NB4 (cell line): ENCODE measurements around the gene HIGD1A.

Experiments
- DNase-seq: peaks from one replicate; pipeline ENCODE4 v3.0.0; 2010; ENCODE audit warnings: low read depth
- H3K4me3 ChIP-seq: one replicate; pipeline ENCODE4 v1.5.1; 2011; ENCODE audit warnings: mild to moderate bottlenecking, low read depth, low read length, moderate library complexity
- CTCF ChIP-seq: IDR thresholded peaks from one replicate; pipeline ENCODE4 v1.5.1; 2012; ENCODE audit warnings: low read depth, low read length
- MAX ChIP-seq: IDR thresholded peaks from 2 replicates; pipeline ENCODE4 v1.6.1; 2011; ENCODE audit warnings: low read depth, low read length
- MYC ChIP-seq: IDR thresholded peaks from 2 replicates; pipeline ENCODE4 v1.6.1; 2011; ENCODE audit warnings: low read depth, low read length
- POLR2A ChIP-seq: IDR thresholded peaks from 2 replicates; pipeline ENCODE4 v1.6.1; 2011; ENCODE audit warnings: mild to moderate bottlenecking; ENCODE audit not compliant: insufficient read length; ENCODE audit errors: extremely low read depth

The HIGD1A gene

DNA sequence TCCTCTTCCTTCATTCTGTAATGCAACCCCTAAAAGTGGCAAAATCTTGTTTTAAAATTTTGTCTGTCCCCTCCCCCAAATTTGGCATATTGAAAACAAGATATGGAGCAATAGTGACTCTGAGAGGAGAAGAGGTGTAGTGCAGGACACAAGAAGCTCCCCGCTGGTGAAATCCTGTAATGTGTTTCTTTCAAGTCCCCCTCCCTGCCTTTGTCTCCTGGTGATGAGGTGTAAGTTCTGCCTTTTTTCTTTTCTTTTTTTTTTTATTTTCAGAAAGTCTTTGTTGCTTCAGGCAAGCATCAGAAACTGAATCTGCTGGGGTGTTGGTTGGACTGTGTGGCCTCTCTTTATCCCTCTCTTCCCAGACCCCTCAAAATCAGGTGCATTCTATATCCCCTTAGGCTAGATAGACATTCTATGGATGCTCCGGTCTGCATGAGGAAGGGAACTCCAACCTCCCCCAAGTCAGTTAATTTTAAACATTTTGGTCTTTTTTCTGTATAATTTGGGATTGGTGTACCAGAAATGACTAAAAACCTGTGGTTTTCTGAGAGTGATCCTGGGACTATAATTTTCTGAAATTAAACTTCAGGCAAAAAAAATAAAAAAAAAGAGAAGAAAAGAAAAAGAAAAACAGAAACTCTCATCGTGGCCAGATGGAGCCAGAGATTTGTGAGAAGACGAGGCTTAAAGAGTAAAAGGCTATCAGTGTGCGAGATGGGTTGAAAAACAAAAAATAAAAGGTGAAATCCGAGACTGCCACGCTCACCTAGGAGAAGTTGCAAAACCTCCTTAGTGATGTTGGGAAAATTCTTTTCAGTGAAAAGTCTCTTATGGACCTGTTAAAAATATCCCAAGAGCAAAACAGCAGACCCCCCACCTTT lies 26.4 kb upstream of the HIGD1A start:
- H3K4me3 ChIP-seq: no peak overlapping the region
- peak; percentile 58 for DNase-seq
- TF ChIP-seq MYC: no peak
- peak; percentile 21 for TF ChIP-seq CTCF
- TF ChIP-seq MAX: no peak
- TF ChIP-seq POLR2A: no peak

GRCh38 chr3:42829628-42830436 lies 25.5 kb upstream of the HIGD1A start:
- TF ChIP-seq CTCF (no peak), MAX (no peak), MYC (no peak), POLR2A (no peak)
- H3K4me3 ChIP-seq: no peak overlapping the region
- no peak for DNase-seq

GRCh38 chr3:42829083-42829627 lies 24.9 kb upstream of the HIGD1A start:
- TF ChIP-seq MAX: no peak
- no peak for TF ChIP-seq CTCF
- TF ChIP-seq MYC: no peak
- TF ChIP-seq POLR2A: no peak

GRCh38 chr3:42827654-42828053 lies 23.4 kb upstream of the HIGD1A start:
- TF ChIP-seq CTCF: no peak
- no peak for TF ChIP-seq POLR2A
- TF ChIP-seq MAX: no peak
- no peak for TF ChIP-seq MYC
- DNase-seq: no peak

More at GRCh38 chr3:42829083-42829627, 24.9 kb upstream of the HIGD1A start:
- DNase-seq: no peak
- H3K4me3 ChIP-seq: no peak overlapping the region

GRCh38 chr3:42827023-42827422 lies 22.7 kb upstream of the HIGD1A start:
- DNase-seq: no peak
- no peak overlapping the region for H3K4me3 ChIP-seq
- TF ChIP-seq MYC (no peak), MAX (no peak), CTCF (no peak), POLR2A (no peak)

More at GRCh38 chr3:42827654-42828053, 23.4 kb upstream of the HIGD1A start:
- H3K4me3 ChIP-seq: no peak overlapping the region
